ENCODE measurements around the gene FN1. TPM values are rescaled to one million over a fixed set of nuclear protein-coding genes. Genes with fewer than 3 reads are reported as not detected.

The FN1 gene
- total and polyA plus RNA-seq, 11 donors: 100 to 1,418 (median 343) TPM

DNA sequence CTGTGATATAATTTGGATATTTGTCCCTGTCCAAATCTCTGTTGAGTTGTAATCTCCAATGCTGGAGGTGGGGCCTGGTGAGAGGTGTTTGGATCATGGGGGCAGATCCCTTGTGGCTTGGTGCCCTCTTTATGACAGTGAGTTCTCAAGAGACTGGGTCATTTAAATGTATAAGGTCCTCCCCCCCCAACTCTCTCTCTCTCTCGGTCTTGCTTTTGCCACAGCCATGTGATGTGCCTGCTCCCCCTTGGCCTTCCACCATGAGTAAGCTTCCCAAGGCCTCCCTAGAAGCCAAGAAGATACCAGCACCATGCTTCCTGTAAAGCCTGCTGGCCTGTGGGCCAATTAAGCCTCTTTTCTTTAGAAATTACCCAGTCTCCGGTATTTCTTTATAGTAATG, 58.6 kb downstream of the FN1 start:
- DNase-seq (no peak), ATAC-seq (peak in 1 of 4 donors; percentile 3)
- Histone ChIP-seq H3K4me1 (no peaks in the 10 kb centered on the region), H3K4me3 (no peak overlapping the region), H3K27me3 (no peaks in the 10 kb centered on the region), H3K36me3 (peaks cover 0 to 100% (median 91%) of the 10 kb centered on the region in 9 donors), H3K27ac (no peak overlapping the region), H3K9me3 (no peaks in the 10 kb centered on the region)
- intact Hi-C loops (cut with DNase I): no loop called here
- TF ChIP-seq, protein P1, sequence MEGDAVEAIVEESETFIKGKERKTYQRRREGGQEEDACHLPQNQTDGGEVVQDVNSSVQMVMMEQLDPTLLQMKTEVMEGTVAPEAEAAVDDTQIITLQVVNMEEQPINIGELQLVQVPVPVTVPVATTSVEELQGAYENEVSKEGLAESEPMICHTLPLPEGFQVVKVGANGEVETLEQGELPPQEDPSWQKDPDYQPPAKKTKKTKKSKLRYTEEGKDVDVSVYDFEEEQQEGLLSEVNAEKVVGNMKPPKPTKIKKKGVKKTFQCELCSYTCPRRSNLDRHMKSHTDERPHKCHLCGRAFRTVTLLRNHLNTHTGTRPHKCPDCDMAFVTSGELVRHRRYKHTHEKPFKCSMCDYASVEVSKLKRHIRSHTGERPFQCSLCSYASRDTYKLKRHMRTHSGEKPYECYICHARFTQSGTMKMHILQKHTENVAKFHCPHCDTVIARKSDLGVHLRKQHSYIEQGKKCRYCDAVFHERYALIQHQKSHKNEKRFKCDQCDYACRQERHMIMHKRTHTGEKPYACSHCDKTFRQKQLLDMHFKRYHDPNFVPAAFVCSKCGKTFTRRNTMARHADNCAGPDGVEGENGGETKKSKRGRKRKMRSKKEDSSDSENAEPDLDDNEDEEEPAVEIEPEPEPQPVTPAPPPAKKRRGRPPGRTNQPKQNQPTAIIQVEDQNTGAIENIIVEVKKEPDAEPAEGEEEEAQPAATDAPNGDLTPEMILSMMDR (IDR thresholded peaks at IDR 0.05): no peak
- no peak for TF ChIP-seq POLR2A (IDR thresholded peaks at IDR 0.05)
- 94 to 97% (median 96%) methylated on average over 2 of the region's 2 CpGs for WGBS, 4 donors

DNA sequence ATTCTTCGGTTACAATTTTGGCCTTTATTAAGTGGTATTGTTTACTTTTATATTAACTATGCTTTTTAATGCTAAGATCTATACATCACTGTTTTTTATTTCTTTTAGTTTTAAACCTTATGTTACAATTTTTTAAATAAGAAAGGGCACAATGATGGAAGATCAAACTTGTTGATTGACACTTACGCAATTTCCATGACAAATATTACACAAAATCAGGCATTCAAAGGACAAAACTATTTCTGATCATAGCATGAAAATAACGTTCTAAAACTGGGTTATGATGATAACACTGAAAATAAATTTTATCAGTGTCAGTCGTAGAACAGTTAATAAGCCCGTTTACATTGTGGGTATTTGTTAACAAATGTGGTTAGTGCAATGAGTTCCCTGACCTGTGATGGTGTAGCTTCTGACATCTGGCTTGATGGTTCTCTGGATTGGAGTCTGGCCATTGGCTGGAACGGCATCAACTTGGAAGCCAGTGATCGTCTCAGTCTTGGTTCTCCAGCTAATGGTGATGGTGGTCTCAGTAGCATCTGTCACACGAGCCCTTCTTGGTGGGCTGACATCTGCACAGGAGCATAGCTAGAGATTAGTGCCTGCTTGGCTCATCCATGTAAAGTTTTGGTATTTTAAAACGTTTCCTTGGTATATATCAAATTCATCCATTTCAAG, 59.6 kb downstream of the FN1 start:
- intact Hi-C loops (cut with DNase I): no loop called here
- no peaks in the 10 kb centered on the region for H3K4me1 ChIP-seq
- H3K36me3 ChIP-seq: peaks cover 0 to 100% (median 92%) of the 10 kb centered on the region in 9 donors
- DNase-seq (no peak), ATAC-seq (no peak)
- WGBS, 4 donors: 85 to 90% (median 88%) methylated on average over 9 of the region's 9 CpGs
- TF ChIP-seq POLR2A (IDR thresholded peaks at IDR 0.05): no peak
- TF ChIP-seq, protein P1 (IDR thresholded peaks at IDR 0.05): no peak
- H3K9me3 ChIP-seq: no peaks in the 10 kb centered on the region
- no peak overlapping the region for H3K27ac ChIP-seq
- no peak overlapping the region for H3K4me3 ChIP-seq
- H3K27me3 ChIP-seq: no peaks in the 10 kb centered on the region

DNA sequence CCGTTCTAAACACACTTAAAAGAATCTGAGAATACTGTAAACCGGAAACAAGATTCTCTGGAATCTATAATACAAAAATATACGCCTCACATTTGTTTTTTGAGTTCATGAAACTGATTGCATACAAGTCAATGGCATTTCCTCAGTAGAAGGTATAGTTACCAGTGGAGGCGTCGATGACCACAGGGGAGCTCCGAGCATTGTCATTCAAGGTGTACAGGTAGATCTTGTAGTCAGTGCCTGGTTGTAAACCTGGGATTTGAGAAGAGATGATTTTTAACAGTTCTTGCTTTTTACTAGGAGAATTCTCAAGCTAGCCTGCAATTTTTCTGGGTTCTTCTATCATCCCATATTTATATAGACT, 60.4 kb downstream of the FN1 start:
- Histone ChIP-seq H3K27ac (no peak overlapping the region), H3K4me3 (no peak overlapping the region), H3K4me1 (no peaks in the 10 kb centered on the region), H3K9me3 (no peaks in the 10 kb centered on the region), H3K36me3 (peaks cover 0 to 100% (median 90%) of the 10 kb centered on the region in 9 donors), H3K27me3 (no peaks in the 10 kb centered on the region)
- ATAC-seq (no peak), DNase-seq (no peak)
- intact Hi-C loops (cut with DNase I): no loop called here
- TF ChIP-seq POLR2A (IDR thresholded peaks at IDR 0.05): no peak
- TF ChIP-seq, protein P1 (IDR thresholded peaks at IDR 0.05): no peak
- 94 to 98% (median 96%) methylated on average over 6 of the region's 6 CpGs for WGBS, 4 donors

DNA sequence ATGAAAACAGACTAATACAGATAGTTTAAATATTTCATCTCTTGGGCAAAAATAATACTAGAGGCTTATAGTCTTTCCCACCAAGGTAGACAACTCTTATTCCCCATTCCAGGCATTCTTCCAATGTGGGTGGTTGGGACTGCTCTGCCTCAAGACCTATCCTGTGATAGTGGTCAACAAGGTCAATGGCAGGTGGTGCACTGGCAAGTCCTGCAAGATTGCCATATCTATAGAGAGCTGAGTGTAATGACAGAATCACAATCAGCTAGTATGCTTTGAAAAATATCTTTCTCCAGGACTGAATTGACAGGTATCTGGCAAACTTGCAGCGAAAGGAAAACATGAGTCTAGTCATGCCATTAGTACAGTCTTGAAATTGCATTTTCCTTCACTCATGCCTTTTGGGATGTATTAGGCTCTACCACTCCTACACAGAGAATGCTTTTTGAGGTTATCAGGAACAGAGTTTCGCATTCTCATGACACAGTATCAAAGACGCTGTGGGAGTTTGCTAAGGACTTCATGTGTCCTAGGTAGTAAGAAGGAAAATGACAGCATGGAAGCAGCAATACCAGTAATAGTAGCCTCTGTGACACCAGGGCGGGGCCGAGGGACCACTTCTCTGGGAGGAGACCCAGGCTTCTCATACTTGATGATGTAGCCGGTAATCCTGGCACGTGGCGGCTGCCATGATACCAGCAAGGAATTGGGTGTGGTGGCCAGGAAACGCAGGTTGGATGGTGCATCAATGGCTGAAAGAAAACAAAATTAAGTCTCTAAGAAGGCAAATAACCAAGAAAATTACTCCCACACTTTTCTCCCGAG, 61.0 kb downstream of the FN1 start:
- TF ChIP-seq, protein P1 (IDR thresholded peaks at IDR 0.05): no peak
- TF ChIP-seq POLR2A (IDR thresholded peaks at IDR 0.05): no peak
- 95 to 99% (median 96%) methylated on average over 10 of the region's 10 CpGs for WGBS, 4 donors
- no peaks in the 10 kb centered on the region for H3K9me3 ChIP-seq
- H3K27ac ChIP-seq: no peak overlapping the region
- DNase-seq: no peak
- no peak for ATAC-seq
- H3K4me1 ChIP-seq: no peaks in the 10 kb centered on the region
- no peak overlapping the region for H3K4me3 ChIP-seq
- H3K36me3 ChIP-seq: peaks cover 0 to 100% (median 90%) of the 10 kb centered on the region in 9 donors
- intact Hi-C loops (cut with DNase I): no loop called here
- no peaks in the 10 kb centered on the region for H3K27me3 ChIP-seq
